GM12873 (cell line): ENCODE results near the gene PTER.
A peak's percentile ranks its signal among the peaks of the same experiment; 100 is the strongest.

Experiments
- CTCF ChIP-seq: IDR thresholded peaks from 2 replicates; pipeline ENCODE4 v1.5.1; 2012; ENCODE audit warnings: low read depth, mild to moderate bottlenecking, moderate library complexity, low read length, control low read depth; ENCODE audit not compliant: insufficient read depth; ENCODE audit errors: missing control alignments

The PTER gene

GRCh38 chr10:16544591-16544990, 107.8 kb downstream of the PTER start:
- TF ChIP-seq CTCF = no peak

GRCh38 chr10:16545116-16545736, 108.4 kb downstream of the PTER start:
- TF ChIP-seq CTCF = peak; percentile 87

GRCh38 chr10:16547973-16548372, 111.2 kb downstream of the PTER start:
- no peak for TF ChIP-seq CTCF

DNA sequence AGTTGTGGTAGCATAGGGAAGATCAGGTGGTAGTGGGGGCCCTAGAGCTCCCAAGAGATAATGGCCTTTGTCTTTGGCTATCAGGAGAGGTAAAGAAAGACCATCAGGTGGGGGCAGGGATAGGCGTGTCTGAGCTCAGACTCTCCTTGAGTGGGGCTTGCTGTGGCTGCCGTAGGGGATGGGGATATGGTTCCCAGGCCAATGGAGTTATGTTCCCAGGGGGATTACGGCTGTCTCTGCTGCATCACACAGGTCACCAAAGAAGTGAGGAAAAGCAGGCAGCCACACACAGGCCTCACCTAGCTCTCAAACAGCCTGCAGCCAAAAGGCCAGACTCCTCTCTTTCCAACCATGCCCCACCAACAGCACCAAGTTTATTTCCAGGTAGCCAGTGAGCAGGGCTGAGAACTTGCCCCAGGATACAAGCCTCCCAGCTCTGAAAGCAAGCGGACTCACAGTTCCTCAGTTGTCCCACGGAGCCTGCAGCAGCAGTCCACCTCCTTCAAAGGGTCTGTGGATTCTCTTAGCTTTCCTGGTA, 122.5 kb downstream of the PTER start:
- no peak for TF ChIP-seq CTCF

DNA sequence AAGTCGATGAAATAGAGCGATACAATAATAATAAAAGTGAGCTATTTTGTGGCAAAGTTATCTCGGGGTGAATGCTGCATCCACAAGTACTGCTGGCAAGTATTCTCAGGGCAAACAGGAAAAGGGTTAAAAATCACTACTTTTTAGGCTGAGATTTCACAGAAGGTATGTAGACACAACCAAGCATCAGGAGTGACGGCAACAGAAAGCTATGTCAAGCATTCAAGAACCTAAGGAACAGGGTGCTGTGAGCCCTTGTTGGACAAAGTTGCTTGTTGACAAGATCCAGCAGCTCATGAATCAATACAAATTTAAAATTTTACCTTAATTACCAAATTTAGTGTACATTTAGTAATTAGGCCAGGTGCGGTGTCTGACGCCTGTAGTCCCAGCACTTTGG, 126.1 kb downstream of the PTER start:
- no peak for TF ChIP-seq CTCF
